GM12801 (cell line): ENCODE results near the gene MINDY2.

Source experiments
- CTCF ChIP-seq: IDR thresholded peaks from one replicate; pipeline ENCODE4 v1.5.1; 2011; ENCODE audit warnings: control low read depth; ENCODE audit not compliant: insufficient read length; ENCODE audit errors: extremely low read depth

Gene MINDY2

GRCh38 chr15:58793862-58794261 lies 22.8 kb downstream of the MINDY2 start:
- no peak for TF ChIP-seq CTCF

- no peak for TF ChIP-seq CTCF
Measured at GRCh38 chr15:58795825-58796224, 24.7 kb downstream of the MINDY2 start.

GRCh38 chr15:58797505-58797904 lies 26.4 kb downstream of the MINDY2 start:
- TF ChIP-seq CTCF = no peak

- no peak for TF ChIP-seq CTCF
Measured at GRCh38 chr15:58805095-58805494, 34.0 kb downstream of the MINDY2 start.

GRCh38 chr15:58830556-58830955 lies 59.5 kb downstream of the MINDY2 start:
- no peak for TF ChIP-seq CTCF

GRCh38 chr15:58839485-58839884 lies 68.4 kb downstream of the MINDY2 start:
- no peak for TF ChIP-seq CTCF

GRCh38 chr15:58840048-58840447 lies 68.9 kb downstream of the MINDY2 start:
- TF ChIP-seq CTCF = no peak
